Activated gamma-delta T cell treated with anti-CD3 and anti-CD28 coated beads, Interleukin-2, amount 50 U/mL, for 16 hours (primary cell): Measurements from ENCODE around the gene AQP1.

Experiments
- DNase-seq: peaks from one replicate; pipeline ENCODE4 v3.0.0-alpha.2; 2020; ENCODE audit warnings: low read depth

AQP1 gene

GRCh38 chr7:30911561-30911969, at the start of gene AQP1:
Gene AQP1, plus strand, starts transcription at chr7:30911853. Its CDS starts 57 bp downstream, at chr7:30911910.
- DNase-seq, result no peak

- DNase-seq, result no peak
Measured at GRCh38 chr7:30862995-30863705, 48.5 kb upstream of the AQP1 start.

DNA sequence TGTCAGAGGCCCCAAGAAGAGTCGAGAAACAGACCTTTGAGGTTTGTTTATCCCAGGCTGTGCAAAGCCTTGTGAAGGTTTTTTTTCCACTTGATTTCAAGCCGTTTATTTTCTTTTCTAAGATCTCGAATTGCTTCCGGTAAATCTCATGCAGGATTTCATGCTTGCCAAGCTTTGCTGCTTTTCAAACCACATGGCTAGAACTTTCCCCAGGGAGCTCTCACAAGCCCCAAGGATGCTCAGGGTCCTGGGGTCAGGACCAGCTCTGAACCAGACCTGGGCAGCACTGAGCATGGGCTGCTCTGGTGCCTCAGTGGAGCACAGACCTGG, 48.0 kb upstream of the AQP1 start:
- DNase-seq, result no peak

DNA sequence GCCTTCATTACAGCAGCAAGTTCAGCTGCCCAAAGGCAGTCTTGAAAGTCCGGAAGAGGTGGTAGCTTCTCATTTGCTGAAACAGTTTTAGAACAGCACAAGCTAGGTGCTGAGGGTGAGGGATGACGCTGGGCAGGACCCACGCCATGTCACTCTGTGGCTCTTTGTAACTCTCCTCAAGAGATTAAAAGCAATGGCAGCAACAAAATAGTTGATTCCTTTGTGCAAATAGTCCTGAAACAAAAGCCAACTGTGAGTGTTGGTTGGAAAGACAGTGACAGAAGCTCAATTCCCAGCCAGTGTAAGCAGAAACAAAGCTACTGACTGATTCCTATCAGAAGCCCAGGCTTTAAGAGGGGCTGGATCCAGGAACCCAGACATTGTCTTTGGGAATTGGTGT, 47.6 kb upstream of the AQP1 start:
- no peak for DNase-seq

GRCh38 chr7:30865076-30865475, 46.6 kb upstream of the AQP1 start:
- DNase-seq, result no peak

DNA sequence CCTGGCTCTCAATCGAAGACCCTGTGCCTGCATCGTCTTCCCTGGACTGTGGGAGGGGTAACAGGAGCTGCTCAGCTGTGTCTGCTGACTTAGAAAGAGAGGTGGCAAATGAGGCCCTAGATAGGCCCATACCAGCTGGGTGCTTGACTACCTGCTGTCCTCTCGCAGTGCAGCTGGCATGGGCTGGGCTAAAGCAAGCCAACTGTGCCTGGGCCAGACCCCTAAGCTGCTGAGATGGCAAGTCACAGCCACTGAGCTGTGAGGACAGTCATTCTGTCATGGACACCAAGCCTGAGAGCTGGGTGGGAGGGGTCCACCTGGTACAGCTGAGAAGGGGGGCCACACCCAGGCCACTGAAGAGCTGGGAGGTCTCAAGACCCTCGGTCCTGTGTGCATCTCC, 45.8 kb upstream of the AQP1 start:
- no peak for DNase-seq

GRCh38 chr7:30866939-30867338, 44.7 kb upstream of the AQP1 start:
- no peak for DNase-seq

GRCh38 chr7:30867483-30867882, 44.2 kb upstream of the AQP1 start:
- no peak for DNase-seq

GRCh38 chr7:30869794-30870611, 41.6 kb upstream of the AQP1 start:
- DNase-seq, result no peak

- DNase-seq, result no peak
Measured at GRCh38 chr7:30870821-30871518, 40.7 kb upstream of the AQP1 start.

- no peak for DNase-seq
Measured at GRCh38 chr7:30871655-30872054, 40.0 kb upstream of the AQP1 start.

- DNase-seq, result no peak
Measured at GRCh38 chr7:30873207-30873606, 38.4 kb upstream of the AQP1 start.

DNA sequence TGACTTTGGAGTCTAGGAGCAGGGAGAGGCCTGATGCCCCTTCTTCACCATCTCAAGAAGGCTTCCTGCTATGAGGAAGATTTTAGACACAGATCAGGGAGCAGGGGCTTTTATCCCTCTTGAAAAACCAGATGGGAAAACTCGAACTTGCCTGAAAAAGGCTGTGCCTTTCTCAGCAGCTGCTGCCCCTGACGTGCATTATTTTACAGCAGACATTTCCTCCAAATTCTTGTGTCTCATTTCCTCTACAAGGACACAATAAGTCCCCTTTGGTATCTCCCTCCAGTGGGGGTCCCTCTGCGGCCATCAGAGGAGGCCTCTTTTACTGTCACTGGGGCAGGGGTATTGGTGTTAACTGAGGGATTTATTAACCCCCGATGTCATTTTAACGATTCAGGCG, 38.0 kb upstream of the AQP1 start:
- no peak for DNase-seq

- no peak for DNase-seq
Measured at GRCh38 chr7:30874656-30875302, 36.9 kb upstream of the AQP1 start.

GRCh38 chr7:30877015-30877769, 34.5 kb upstream of the AQP1 start:
- no peak for DNase-seq

GRCh38 chr7:30877993-30878392, 33.7 kb upstream of the AQP1 start:
- no peak for DNase-seq

GRCh38 chr7:30879139-30880124, 32.2 kb upstream of the AQP1 start:
- DNase-seq, result no peak

GRCh38 chr7:30880125-30880720, 31.4 kb upstream of the AQP1 start:
- DNase-seq, result no peak

DNA sequence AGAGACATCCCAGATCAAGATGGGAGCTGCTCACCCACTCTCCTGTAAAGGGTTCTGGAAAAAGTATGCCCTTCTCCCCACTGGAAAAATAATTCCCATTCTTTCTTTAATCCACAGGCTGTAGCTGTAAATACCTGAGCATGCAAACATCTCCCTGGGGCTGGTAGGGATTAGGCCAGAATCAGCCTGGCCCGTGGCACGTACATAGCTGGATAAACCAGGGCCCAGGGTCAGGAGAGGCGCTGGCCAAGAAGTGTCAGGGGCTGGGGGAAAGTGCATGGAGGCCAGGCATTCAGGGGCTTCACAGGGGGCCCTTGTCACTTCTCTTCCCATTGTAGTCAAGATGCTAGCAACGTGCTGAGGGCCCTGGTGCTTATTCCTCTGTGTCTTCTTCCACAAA, 30.7 kb upstream of the AQP1 start:
- DNase-seq, result no peak

DNA sequence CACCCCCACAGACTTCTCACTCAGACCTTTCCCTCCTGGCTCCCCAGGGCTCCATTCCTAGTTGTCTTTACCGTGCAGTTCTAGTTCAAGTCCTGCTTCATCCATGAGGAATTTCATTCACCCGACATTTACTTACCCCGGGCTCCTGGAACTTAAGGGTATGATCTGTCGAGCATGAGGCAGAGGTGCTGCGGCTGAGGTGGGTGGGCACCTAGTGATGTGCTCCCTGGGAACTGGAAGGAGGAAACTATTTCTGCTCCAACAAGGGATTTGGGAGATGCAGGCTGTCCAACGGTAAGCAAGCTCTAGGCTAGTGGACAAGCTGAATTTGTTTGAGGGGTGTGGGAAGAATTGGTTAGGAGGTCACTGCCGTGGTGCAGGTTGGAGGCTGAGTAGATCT, 30.2 kb upstream of the AQP1 start:
- DNase-seq, result no peak
